GM18519 (cell line): ENCODE data around the gene TMEM254.
A peak's percentile ranks its signal among the peaks of the same experiment; 100 is the strongest.
"Not testable (repeated sequence)": the region's sequence is repeated elsewhere in the genome, so short reads cannot be mapped to it uniquely, and the experiment has no call there.

Experiments
- ATAC-seq: cut with Tn5 transposase; IDR thresholded peaks from one replicate; pipeline ENCODE4 v1.9.1; 2021; ENCODE audit warnings: mild to moderate bottlenecking, moderate library complexity; ENCODE audit not compliant: unreplicated experiment, low FRiP score

Gene TMEM254

DNA sequence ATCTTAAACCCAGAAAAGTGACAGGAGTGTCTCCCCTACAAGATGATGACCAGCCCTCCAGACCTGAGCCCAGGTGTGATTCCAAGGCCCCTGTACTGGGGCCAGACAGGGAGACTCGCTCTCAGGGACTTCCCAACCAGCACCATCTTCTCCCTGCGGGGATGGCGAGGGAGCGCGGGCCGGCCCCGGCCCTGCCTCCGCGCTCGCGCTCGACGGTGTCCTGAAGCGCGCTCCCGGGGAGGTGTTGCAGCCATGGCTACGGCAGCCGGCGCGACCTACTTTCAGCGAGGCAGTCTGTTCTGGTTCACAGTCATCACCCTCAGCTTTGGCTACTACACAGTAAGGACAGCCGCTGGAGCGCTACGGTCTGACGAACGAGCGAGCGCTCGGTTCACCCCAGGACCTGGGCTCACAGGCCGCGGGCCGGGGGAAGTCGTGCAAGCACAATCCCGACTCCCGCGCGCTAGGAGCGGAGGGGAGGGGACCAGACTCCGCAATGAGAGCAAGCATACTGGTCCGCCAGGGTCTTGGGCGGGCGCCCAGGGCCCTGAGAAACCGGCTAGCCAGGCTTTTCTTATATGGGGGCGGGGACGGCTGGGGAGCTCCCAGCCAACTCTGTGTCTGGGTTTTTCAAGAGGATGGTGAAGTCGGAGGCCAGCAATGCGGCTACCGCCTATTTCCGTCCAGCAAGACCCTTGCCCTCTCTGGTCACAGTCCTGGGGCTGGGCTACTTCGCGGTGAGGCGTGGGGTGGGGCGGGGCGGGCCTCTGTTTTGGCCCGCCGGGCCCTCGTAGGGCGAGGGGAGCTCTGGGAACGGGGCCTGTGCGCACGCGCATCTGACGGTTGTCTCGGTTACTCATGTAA, at the start of gene TMEM254:
Gene TMEM254 (plus strand): TSS at position 218 of the 864 bp plus-strand sequence. CDS start 35 bp downstream, at position 253.
- ATAC-seq = peak; percentile 83

GRCh38 chr10:80029205-80029604, 49.3 kb upstream of the TMEM254 start:
- ATAC-seq = peak; percentile 84

DNA sequence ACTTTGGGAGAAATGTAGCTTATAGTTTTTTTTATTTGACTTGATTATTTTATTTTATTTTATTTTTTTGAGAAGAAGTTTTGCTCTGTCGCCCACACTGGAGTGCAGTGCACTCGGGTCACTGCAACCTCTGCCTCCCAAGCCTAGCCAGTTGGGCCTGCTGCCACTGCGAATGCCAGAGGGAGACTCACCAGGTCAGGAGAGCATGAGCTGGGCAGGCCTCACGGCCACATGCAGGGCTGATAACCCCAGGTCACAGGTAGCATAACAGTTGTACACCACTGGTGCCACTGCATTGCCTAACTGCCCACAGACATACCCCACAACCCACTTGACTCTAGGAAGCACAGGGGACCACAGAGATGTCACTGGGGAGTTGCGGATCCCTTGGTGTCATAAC, 48.6 kb upstream of the TMEM254 start:
- not testable (repeated sequence) for ATAC-seq

DNA sequence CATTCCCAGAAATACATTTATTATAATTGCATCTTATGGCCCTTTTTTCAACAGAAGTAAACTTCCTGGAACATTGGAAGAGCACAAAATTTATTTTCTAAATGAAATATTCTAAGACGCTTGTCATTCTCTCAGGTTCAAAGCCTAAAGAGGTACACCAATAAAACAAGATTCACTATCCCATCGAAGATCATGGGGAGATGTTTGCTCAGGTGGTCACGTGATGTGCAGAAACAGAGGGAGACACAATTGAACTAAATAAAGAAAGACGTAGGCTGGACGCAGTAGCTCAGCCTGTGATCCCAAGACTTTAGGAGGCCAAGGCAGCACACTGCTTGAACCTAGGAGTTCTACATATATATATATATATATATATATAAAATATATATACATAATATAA, 46.0 kb upstream of the TMEM254 start:
- no peak for ATAC-seq

DNA sequence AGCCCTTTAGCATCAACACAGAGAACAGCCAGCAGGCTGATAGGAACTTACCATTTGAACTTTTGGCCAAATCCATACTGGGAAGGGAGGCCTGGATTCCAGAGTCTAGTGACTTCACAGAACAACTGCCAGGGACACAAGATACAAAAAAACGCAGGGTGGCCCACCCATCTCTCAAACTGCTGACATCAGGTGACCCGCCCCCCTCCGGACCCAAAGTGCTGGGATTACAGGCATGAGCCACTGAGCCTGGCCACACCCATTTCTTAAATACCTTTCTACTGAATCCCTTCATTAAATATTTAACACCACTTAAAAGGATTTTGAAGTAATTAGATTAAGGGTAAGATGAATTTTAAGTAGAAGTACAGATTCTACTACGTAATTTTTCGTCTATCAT, 43.7 kb upstream of the TMEM254 start:
- ATAC-seq = not testable (repeated sequence)

DNA sequence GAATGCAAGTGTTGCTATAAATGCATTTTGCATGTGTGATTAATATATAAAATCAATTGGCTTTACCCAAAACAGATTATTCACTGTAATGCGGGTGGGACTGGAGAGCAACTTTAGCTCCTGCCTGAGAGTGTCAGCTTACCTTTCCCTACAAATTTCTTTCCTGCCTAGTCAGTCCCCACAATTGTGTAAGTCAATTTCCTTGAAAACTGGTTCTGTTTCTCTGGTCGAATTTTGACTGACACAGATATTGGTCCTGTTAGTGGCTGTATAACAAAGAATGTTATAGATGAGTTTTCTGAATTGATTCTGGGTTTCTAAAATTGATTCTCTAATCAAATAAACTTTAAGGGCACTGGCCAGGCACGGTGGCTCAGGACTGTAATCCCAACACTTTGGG, 43.0 kb upstream of the TMEM254 start:
- not testable (repeated sequence) for ATAC-seq

GRCh38 chr10:80036921-80037500, 41.5 kb upstream of the TMEM254 start:
- not testable (repeated sequence) for ATAC-seq

DNA sequence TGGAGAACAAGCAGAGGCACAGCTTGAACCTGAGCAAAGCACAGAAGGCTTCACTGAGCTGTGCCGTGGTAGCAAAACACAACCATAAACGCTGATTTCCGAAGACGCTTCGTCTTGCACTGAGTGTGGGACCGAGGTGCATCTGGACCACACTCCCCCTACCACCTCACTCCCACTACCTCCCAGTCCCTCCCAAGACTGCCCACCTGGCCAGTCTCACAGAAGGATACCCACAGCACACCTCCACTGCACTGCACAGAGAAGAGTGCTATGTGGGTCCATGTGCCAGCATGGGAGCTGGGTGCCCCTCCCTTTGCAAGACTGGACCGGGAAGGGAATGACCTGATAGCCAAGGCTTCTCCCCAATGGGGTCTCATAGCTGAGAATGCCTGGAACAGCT, 40.2 kb upstream of the TMEM254 start:
- ATAC-seq = not testable (repeated sequence)

DNA sequence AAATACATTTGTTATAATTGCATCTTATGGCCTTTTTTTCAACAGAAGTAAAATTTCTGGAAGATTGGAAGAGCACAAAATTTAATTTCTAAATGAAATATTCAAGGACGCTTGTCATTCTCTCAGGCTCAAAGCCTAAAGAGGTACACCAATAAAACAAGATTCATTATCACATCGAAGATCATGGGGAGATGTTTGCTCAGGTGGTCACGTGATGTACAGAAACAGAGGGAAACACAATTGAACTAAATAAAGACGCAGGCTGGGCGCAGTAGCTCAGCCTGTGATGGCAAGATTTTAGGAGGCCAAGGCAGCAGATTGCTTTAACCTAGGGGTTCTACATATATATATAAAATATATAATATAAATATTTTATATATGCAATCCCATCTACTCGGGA, 37.3 kb upstream of the TMEM254 start:
- ATAC-seq = no peak

DNA sequence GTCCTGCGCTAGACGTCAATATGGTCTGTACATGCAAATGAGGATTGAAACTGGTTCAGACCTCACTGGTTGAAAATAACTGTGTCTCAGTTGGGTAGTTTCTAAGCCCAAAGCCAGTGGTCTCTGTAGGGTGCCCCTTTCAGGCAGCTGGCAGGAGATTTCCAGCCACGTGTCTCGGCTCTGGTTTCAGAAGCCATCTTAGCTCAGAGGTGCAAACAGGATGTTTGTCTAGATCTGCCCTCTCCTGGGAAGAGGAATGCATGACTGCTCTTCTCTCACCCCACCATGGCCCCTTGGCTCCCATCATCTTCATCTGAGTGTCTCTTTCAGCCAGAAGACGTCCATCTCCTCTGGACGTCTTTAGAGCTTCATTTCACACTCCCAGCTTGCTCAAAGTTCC, 33.5 kb upstream of the TMEM254 start:
- not testable (repeated sequence) for ATAC-seq

DNA sequence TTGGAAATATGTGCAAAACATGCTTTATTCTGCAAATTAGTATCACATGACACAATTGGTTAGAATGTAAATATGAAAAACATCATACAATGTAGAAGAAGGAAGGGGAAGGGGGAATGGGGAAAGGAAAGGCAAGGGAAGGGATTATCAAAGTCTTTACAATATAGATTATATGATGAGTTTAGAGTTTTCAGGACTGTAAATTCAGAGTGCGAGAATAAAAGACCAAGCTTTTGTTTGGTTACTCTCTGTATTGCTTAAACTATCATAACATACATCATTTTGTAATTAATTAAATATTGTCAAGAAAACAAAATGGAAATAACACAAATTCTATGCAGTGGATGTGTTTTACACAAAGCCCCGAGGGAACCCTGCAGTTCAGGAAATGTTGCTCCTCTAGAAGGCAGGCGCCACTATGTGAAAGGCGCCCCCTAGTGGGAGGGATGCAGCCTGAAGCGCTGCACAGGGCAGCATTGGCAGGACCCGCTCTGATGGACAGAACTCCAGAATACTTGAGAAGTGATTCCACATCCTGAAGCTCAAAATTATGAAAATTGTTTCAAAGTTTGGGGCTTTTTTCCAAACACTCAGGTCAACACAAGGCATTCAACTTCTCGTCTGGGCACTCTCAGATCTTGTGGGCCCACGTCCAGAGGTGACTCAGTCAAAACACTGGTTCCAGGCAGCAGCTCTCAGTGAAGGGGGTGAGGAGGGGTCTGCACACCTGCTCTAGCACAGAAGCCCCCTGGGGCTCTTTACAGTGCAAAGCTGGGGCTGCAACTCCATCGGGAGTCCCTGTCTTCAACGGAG, 31.6 kb upstream of the TMEM254 start:
- peak; percentile 82 for ATAC-seq

DNA sequence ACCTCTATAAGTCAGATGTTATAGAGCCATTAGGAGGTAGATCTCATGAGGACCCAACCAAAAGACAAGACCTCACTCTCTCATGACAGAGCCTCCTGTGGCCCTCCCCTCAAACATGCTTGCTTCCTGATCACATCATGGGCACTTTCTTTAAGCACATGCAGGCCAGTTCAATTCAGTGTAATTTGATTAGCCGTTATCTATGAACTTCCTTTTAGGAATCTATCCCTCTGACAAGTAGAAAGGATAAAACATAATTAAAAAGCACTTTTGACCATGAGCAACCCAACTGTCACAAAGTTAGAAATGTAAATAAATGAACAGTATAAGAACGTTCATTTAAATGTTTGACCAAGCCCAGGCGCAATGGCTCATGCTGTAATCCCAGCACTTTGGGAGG, 27.7 kb upstream of the TMEM254 start:
- ATAC-seq = no peak

- no peak for ATAC-seq
Measured at GRCh38 chr10:80051993-80052392, 26.5 kb upstream of the TMEM254 start.

DNA sequence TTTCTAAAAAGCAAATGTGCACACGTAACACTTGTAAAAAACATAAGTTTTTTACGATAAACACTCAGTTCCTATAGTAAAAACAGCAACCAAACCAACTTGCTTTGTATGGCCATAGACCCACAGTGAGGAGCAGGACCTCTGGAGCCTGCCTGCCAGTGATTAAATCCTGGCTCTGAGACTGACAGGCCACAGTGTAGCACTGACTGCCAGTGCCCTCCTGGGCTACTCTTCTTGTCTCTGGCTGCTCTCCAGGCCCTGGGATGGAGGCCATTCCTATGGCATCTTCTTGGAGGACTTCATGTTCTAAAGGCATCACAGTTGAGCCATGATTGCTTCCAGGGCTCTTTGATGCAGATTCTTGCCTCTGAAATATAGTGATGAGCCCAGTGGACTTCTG, 22.7 kb upstream of the TMEM254 start:
- no peak for ATAC-seq

GRCh38 chr10:80057171-80057570, 21.3 kb upstream of the TMEM254 start:
- no peak for ATAC-seq

DNA sequence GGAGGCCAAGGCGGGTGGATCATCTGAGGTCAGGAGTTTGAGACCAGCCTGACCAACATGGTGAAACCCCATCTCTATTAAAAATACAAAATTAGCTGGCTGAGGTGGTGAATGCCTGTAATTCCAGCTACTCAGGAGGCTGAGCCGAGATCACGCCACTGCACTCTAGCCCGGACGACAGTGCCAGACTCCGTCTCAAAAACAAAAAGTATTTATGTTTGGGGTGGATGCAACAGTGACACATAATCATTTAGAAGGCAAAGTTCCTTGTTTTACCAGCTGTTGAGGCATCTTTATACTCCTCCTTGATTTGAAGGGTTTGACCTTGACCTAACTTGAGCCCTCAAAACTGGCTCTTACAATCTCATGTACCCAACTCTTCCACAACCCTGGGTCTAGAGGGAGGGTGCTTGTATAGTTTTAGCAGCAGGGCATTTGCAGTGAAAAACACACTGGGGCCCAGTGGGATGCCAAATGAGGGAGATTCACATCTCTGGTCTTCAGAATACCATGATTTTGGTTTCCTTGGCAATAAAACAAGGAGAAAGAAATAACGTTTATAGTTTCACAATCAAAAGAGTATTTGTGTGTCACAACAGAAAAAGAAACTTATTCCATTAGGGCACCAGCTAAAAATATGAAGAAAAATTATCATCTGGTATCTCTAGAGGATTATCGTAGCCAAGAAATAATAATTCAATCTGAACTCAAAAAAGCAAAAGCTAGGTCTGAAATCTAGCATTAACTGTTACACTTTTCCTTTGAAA, 14.2 kb upstream of the TMEM254 start:
- ATAC-seq = no peak

GRCh38 chr10:80066809-80067208, 11.7 kb upstream of the TMEM254 start:
- ATAC-seq = no peak

GRCh38 chr10:80067821-80068220, 10.6 kb upstream of the TMEM254 start:
- not testable (repeated sequence) for ATAC-seq

- no peak for ATAC-seq
Measured at GRCh38 chr10:80068270-80068669, 10.2 kb upstream of the TMEM254 start.

DNA sequence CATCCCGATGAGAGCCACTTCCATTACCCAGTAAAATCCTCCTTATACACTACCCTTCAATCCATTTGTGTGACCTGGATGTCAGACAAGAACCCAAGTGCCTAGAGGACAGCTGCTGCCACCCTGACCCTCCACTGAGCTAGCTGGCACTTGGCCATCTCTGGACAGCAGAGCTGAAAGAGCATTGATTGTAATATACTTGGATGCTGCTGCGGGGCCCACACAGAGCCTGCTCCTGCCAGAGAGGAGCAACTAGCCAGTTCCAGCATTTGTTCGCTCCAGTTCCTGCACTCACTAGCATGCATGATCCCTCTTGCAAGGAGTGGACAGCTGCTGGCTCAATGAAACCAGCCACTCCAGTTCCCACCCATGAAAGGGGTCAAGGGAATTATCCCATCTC, 8.4 kb upstream of the TMEM254 start:
- ATAC-seq = no peak
